SK-N-SH treated with all-trans-retinoic acid at 6 μM for 48 hours (cell line): ENCODE data around the gene ARHGAP15.

Experiments
- ARNTL ChIP-seq: fragments of 450-650 bp; formaldehyde crosslinking; IDR thresholded peaks from 2 replicates; pipeline ENCODE4 v1.5.0; 2020; ENCODE audit warnings: low read depth, mild to moderate bottlenecking, moderate library complexity, borderline replicate concordance
- CSDC2 ChIP-seq: fragments of 250-450 bp; sonication (Bioruptor Pico); IDR thresholded peaks from 2 replicates; pipeline ENCODE4 v1.5.0; 2020; ENCODE audit warnings: mild to moderate bottlenecking, moderate library complexity
- ESRRG ChIP-seq: fragments of 250-450 bp; sonication (Bioruptor Pico); IDR thresholded peaks from 2 replicates; pipeline ENCODE4 v1.6.1; 2021; ENCODE audit warnings: mild to moderate bottlenecking
- GLIS3 ChIP-seq: fragments of 250-450 bp; sonication (Bioruptor Pico); IDR thresholded peaks from 2 replicates; pipeline ENCODE4 v1.5.0; 2020; ENCODE audit warnings: mild to moderate bottlenecking, moderate library complexity
- OSR1 ChIP-seq: fragments of 250-450 bp; sonication (Bioruptor Pico); IDR thresholded peaks from 2 replicates; pipeline ENCODE4 v1.8.0; 2022; ENCODE audit warnings: moderate library complexity, mild to moderate bottlenecking, inconsistent platforms
- POU6F1 ChIP-seq: fragments of 250-450 bp; sonication (Bioruptor Pico); IDR thresholded peaks from 2 replicates; pipeline ENCODE4 v1.8.0; 2021; ENCODE audit warnings: low read depth, mild to moderate bottlenecking, moderate library complexity, borderline replicate concordance
- RARB ChIP-seq: fragments of 250-450 bp; sonication (Bioruptor Pico); IDR thresholded peaks from 2 replicates; pipeline ENCODE4 v1.8.0; 2021; ENCODE audit warnings: mild to moderate bottlenecking, moderate library complexity
- TOX ChIP-seq: fragments of 250-450 bp; sonication (Bioruptor Pico); IDR thresholded peaks from 2 replicates; pipeline ENCODE4 v1.8.0; 2021; ENCODE audit warnings: mild to moderate bottlenecking, moderate library complexity, borderline replicate concordance
- TSHZ2 ChIP-seq: fragments of 250-450 bp; sonication (Bioruptor Pico); IDR thresholded peaks from 2 replicates; pipeline ENCODE4 v1.5.0; 2020; ENCODE audit warnings: mild to moderate bottlenecking, moderate library complexity
- ZFP30 ChIP-seq: fragments of 450-650 bp; formaldehyde crosslinking; IDR thresholded peaks from 2 replicates; pipeline ENCODE4 v1.5.0; 2022; ENCODE audit warnings: mild to moderate bottlenecking, moderate library complexity
- ZNF565 ChIP-seq: fragments of 450-650 bp; formaldehyde crosslinking; conservative IDR thresholded peaks from 2 replicates; pipeline ENCODE4 v1.5.0; 2020; ENCODE audit warnings: low read depth, mild to moderate bottlenecking, moderate library complexity
- ZNF8 ChIP-seq: fragments of 450-650 bp; formaldehyde crosslinking; IDR thresholded peaks from 2 replicates; pipeline ENCODE4 v1.5.0; 2020; ENCODE audit warnings: mild to moderate bottlenecking, moderate library complexity
- TF ChIP-seq, protein P1 (sequence below): fragments of 250-450 bp; sonication (Bioruptor Pico); IDR thresholded peaks from 2 replicates; pipeline ENCODE4 v1.8.0; 2020; ENCODE audit warnings: mild to moderate bottlenecking, moderate library complexity, borderline replicate concordance

GRCh38 chr2:143357966-143358365, 228.7 kb downstream of the ARHGAP15 start:
- TF ChIP-seq CSDC2 (CRISPR knock-in tag) (no peak), TSHZ2 (CRISPR knock-in tag) (no peak), TOX (CRISPR knock-in tag) (no peak), POU6F1 (no peak), ZNF8 (CRISPR knock-in tag) (no peak), ZNF565 (CRISPR knock-in tag) (no peak), OSR1 (CRISPR knock-in tag) (no peak), RARB (CRISPR knock-in tag) (no peak), GLIS3 (CRISPR knock-in tag) (no peak), ARNTL (no peak), ZFP30 (CRISPR knock-in tag) (no peak), ESRRG (CRISPR knock-in tag) (no peak)
- TF ChIP-seq, protein P1, sequence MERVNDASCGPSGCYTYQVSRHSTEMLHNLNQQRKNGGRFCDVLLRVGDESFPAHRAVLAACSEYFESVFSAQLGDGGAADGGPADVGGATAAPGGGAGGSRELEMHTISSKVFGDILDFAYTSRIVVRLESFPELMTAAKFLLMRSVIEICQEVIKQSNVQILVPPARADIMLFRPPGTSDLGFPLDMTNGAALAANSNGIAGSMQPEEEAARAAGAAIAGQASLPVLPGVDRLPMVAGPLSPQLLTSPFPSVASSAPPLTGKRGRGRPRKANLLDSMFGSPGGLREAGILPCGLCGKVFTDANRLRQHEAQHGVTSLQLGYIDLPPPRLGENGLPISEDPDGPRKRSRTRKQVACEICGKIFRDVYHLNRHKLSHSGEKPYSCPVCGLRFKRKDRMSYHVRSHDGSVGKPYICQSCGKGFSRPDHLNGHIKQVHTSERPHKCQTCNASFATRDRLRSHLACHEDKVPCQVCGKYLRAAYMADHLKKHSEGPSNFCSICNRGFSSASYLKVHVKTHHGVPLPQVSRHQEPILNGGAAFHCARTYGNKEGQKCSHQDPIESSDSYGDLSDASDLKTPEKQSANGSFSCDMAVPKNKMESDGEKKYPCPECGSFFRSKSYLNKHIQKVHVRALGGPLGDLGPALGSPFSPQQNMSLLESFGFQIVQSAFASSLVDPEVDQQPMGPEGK (CRISPR knock-in tag), result no peak
